ENCODE data around the gene C20orf202.
"Not testable (repeated sequence)": the region's sequence is repeated elsewhere in the genome, so short reads cannot be mapped to it uniquely, and the experiment has no call there.

The C20orf202 gene

DNA sequence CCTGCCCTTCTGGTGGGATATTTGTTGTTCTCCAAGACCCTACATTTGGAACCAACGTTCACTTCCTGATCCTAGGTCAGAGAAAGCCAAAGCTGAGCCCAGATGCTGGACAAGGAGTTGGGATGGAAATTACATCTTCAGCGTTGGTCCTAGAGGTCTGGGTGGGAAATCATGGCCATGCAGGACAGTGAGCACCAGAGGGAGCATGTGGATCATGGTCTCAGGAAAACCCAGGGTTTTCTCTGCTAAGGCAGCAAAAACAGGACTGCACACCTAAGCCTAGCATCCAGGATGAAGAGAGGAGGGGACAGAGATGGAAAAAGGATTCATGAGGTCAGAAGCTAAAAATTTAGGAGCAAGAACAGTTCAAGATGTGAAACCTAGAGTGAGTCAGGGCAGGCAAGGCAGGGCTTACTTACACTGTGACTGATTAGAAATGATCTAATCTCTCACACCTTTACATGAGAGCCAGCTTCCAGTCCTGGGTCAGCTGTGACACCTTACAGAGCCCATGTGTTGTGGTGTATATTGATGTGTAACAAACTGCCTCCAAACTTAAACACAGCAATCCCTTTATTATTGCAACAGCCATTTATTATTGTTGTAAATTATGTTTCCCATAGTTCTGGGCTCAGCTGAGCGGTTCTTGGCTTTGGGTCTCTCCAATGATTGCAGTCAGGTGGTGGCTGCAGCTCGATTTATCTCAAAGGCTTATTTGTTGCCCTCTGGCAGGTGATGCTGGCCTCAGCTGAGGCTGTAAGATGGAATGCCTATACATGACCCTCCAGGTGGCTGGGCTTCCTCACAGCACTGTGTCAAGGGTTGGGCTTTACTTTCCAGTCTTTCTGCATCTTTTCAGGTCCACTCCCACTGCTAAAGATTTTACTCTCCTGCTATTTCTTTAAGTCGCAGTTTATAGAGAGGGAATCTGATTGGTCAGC, 6.5 kb downstream of the C20orf202 start:
- peak; percentile 33 for DNase-seq (ENCODE audit: low spot score)

GRCh38 chr20:1210501-1210900, 7.2 kb downstream of the C20orf202 start:
- no peak for DNase-seq (ENCODE audit: low spot score)

GRCh38 chr20:1212023-1212422, 8.8 kb downstream of the C20orf202 start:
- DNase-seq (ENCODE audit: low spot score) = no peak

- peak; percentile 82 for DNase-seq (ENCODE audit: low spot score)
Measured at GRCh38 chr20:1212607-1213396, 9.5 kb downstream of the C20orf202 start.

DNA sequence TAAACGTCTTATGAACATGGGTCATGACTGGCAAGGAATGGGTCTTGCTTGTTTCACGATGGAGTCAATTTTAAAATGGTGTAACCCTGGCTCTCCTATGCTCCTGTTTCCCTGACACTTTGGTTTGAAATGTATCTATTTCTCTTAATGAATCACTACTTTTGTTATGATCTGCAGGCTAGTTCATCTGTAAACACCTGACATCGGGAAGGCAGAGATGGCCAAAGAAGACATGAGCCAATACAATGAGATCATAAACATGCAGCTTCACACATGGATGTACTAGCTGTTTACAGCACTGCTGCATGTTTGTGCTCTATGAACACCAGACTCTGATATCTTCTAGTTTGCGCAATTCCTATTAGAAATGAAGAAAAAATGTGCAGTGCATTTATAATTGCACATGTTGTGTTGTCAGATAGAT, 11.6 kb downstream of the C20orf202 start:
- no peak for DNase-seq (ENCODE audit: low spot score)

DNA sequence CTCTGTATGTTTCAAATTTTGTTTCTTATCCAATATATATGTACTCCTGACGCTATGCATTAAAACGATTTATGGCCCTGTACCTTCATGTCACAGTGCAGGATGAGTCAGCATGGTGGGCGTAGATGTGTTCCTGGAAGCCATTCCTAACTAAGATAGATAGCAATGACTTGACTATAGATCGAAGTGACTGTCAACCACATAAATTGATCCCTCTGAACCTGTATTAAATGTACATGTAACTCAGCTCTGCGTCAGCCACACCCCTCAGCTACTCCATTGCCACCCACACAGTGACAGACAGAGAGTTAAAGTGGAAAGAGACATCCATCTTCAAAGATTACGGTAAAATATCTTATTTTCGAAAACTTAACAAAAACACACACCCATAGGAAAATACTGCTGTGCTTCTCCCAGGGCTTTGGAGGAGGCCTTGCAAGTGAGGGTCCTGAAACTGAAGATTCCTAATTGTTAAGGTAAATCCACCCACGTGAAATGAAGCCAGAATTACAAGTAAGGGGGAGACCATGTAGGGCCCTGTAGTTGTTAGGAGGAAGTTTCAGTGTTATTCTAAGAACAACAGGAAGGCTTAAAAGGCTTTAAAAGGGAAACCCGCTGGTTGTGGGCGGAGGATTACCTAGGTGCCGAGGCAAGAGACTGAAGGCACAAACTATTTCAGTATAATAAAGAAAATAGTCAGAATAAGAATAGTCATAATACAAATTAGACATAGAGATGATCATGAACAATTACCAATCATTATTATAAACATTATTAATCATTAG, 12.3 kb downstream of the C20orf202 start:
- DNase-seq (ENCODE audit: low spot score) = no peak

DNA sequence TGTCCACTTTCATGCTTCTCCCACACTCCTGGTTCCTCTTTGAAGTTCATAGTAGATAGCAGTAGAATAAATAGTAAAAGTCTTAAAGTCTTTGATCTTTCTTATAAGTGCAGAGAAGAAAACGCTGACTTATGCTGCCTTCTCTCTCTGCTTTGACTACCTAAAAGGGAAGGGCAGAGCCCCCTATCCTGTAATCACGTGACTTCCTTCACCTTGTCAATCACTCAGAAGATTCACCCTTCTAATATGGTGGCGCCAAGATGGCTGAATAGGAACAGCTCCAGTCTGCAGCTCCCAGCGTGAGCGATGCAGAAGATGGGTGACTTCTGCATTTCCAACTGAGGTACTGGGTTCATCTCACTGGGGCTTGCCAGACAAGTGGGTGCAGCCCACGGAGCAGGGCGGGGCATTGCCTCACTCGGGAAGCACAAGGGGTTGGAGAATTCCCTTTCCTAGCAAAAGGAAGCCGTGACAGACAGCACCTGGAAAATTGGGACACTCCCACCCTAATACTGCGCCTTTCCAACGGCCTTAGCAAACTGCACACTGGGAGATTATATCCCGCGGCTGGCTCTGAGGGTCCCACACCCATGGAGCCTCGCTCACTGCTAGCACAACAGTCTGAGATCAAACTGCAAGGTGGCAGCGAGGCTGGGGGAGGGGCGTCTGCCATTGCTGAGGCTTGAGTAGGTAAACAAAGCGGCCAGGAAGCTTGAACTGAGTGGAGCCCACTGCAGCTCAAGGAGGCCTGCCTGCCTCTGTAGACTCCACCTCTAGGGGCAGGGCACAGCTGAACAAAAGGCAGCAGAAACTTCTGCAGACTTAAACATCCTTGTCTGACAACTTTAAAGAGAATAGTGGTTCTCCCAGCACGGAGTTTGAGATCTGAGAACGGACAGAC, 13.5 kb downstream of the C20orf202 start:
- DNase-seq (ENCODE audit: low spot score) = not testable (repeated sequence)

GRCh38 chr20:1222750-1223149, 19.5 kb downstream of the C20orf202 start:
- DNase-seq (ENCODE audit: low spot score) = not testable (repeated sequence)

DNA sequence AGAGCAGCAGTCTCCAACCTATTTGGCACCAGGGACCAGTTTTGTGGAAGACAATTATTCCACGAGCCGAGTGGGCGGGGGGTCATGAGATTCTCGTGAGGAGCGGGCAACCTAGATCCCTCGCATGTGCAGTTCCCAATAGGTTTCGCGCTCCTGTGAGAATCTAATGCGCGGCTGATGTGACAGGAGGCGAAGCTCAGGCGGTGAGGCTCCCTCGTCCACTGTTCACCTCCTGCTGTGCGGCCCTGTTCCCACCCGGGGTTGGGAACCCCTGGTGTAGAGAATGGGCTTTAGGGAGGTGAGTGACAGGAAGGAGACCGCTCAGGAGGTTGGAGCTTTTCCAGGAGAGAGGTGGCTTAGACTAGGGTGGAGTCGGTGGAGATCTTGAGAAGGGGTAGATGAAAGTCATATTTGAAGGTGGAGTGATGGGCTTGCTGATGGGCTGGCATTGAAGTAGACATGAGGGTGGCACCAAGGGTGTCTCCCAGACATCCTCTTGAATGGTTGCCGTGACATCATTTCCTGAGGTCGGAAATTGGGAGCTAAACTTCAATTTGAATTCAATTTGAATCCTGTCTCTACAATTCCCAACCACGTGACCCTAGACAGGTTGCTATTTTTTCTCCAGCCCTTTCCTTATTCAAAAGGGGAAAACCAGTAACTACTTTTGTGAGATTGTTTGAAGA, 21.1 kb downstream of the C20orf202 start:
- DNase-seq (ENCODE audit: low spot score) = no peak

DNA sequence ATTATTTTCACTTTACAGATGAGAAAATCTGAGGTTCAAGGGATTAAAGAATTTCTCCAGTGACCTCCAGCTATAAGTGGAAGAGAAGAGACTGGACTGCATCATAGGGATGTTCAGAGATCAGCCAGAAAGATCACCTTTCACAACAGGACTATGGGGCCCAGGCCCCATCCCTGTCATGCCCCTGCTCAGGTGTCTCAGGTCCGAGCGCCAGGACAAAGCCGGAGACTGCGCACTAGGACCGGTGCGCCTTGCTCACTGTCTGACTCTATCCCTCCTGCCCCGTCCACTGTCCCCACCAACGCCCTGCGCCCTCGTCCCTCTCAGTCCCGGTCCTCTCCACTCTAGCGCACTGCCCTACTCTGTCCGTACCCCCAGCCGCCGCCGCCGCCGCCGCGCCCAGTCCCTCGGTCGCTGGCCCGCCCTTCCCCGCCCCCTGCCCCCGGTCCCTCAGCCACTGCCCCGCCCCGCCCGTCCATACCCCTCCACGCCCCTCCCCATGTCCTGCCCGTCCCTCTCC, 22.1 kb downstream of the C20orf202 start:
- no peak for DNase-seq (ENCODE audit: low spot score)

DNA sequence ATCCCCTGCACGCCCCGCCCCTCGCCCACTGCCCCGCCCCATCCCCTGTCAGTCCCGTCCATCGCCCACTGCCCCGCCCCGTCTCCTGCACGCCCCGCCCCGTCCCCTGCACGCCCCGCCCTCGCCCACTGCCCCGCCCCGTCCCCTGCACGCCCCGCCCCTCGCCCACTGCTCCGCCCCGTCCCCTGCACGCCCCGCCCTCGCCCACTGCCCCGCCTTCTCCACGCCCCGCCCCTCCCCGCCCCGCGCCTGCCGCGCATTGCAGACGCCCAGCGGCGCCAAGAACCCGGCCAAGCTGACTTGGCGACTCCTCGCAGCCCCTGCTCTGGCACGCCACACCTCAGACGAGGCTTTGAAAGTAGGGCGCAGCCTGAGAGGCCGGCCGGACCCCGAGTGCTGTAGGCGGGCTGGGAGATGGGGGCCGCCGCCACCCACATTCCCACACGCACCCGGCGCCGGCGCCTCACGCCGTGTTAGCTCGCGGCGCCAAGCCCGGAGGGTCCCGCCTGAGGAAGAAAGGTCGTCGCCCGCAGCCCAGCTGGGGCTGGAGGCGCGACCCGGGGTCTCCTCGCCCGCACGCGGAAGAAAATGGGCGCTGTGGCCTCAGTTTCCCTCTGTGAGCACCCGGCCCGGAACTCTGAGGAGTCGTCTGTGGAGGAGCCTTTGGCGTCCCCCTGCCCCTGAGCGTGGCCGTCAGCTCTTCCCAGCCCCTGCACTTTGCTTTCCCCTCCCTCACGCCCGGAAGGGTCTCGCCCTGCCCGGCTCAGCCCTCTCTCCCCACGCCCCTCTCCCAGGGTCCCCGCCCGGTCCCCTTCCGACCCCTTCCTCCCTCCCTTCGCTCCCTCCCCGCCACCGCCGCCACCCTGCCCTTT, 22.8 kb downstream of the C20orf202 start, which contains the start of gene RAD21L1:
Gene RAD21L1 (plus strand): TSS at position 262 of the 872 bp plus-strand sequence. CDS start 2,410 bp downstream, outside the sequence.
- peak; percentile 95 for DNase-seq (ENCODE audit: low spot score)

DNA sequence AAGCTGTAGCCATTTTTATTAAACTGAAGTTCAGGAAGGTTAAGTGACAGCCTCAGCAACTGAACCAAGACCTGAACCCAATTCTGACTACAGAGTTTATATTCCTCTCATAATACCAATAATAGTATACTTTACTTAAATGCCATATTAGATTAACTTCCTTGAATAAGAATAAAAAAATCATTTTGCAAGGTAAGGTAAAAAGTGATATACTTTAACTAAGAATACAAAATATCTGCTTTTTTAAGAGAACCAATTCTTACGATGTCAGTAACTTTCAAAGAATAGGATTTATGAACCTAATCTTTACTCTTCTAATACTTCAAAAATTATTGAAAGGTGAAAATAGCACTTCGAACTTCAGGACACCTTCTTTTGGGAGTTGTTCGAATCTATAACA, 26.3 kb downstream of the C20orf202 start:
- no peak for DNase-seq (ENCODE audit: low spot score)

GRCh38 chr20:1232286-1233111, 29.2 kb downstream of the C20orf202 start:
- DNase-seq (ENCODE audit: low spot score) = no peak

GRCh38 chr20:1240549-1240948, 37.3 kb downstream of the C20orf202 start:
- DNase-seq (ENCODE audit: low spot score) = no peak

DNA sequence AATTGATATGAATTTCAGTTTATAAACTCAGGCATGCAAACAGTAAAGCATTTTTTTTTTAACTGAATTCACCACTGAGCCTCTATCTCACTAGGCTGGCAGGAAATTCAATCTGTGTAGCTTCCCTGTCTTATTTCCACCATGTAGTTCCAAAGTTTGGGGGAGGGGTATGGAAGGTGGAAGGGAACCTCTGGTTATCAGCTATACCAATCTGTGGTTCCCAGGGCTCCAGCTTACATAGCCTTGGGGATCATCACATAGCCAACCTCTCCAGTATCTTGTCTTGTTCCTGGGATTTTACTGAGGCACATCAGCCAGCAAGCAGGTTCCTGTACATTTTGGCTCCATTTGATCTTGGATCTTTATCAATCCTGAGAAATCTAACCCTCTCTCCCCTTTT, 38.2 kb downstream of the C20orf202 start:
- no peak for DNase-seq (ENCODE audit: low spot score)

- DNase-seq (ENCODE audit: low spot score) = no peak
Measured at GRCh38 chr20:1242099-1242498, 38.8 kb downstream of the C20orf202 start.

DNA sequence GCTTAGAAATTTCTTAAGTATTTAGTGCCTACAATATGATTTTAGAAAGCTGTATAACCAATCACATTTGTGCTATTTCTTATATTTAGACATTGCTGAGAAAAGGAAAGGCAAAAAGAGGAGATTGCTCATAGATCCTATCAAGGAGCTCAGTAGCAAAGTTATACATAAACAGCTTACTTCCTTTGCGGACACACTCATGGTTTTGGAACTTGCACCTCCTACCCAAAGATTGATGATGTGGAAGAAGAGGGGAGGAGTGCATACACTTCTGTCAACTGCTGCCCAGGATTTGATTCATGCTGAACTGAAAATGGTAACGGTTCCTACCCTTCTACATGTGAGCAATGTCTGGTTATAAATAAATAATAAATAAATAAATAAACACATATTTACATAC, 39.3 kb downstream of the C20orf202 start:
- DNase-seq (ENCODE audit: low spot score) = peak; percentile 71

DNA sequence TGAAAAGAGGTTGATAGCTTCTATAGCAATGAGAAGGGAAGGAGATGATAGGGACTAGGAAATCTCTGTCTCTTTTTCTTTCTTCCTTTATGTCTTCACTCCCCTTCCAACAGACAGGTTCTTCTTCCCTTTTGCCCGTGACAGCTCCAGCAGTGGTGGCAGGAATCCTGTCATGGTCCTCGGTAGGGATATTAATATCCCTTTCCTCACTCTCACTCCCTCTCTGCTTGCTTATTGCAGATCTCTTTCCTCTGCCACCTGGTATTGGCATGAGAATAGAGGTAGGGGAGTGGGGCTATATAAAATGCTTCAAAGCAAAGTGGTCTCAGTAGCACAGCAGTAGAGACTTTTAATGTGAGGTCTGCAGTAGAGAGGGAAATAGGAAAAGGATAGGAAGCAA, 42.3 kb downstream of the C20orf202 start:
- DNase-seq (ENCODE audit: low spot score) = no peak

Measured in GM03348 (cell line).